ENCODE results near the gene KCNQ5. TPM values are rescaled to one million over a fixed set of nuclear protein-coding genes. Genes with fewer than 3 reads are reported as not detected.
A peak's percentile ranks its signal among the peaks of the same experiment; 100 is the strongest.

KCNQ5 gene
- total and polyA plus RNA-seq, 10 of the 15 experiments (the other 5 are each of a cell fraction or from before 2014, with no cell fraction given): 0.60 to 16.2 (median 3.2) TPM

- intact Hi-C loops (cut with micrococcal nuclease; ENCODE audit: unreplicated experiment) (loop anchor here (2.0 to 5.0 kb wide), 4 partner anchors 49 to 658 kb away; no protein-coding TSS in a partner anchor), in situ Hi-C loops (cut with MboI) (loop anchor here (5.0 kb wide), 1 partner anchor 563 kb away; no protein-coding TSS in a partner anchor)
- no peak for TF ChIP-seq SREBF2 (IDR thresholded peaks at IDR 0.05; ENCODE audit: low read length)
- no peak for TF ChIP-seq GATAD2B (conservative IDR thresholded peaks at IDR 0.05; ENCODE audit: low read depth)
- no peak for TF ChIP-seq RB1 (IDR thresholded peaks at IDR 0.05; ENCODE audit: borderline replicate concordance)
- TF ChIP-seq SRF (IDR thresholded peaks at IDR 0.05; ENCODE audit: low read depth in 2 of 2, low read length in 2 of 2): no peak
- TF ChIP-seq, protein P1, sequence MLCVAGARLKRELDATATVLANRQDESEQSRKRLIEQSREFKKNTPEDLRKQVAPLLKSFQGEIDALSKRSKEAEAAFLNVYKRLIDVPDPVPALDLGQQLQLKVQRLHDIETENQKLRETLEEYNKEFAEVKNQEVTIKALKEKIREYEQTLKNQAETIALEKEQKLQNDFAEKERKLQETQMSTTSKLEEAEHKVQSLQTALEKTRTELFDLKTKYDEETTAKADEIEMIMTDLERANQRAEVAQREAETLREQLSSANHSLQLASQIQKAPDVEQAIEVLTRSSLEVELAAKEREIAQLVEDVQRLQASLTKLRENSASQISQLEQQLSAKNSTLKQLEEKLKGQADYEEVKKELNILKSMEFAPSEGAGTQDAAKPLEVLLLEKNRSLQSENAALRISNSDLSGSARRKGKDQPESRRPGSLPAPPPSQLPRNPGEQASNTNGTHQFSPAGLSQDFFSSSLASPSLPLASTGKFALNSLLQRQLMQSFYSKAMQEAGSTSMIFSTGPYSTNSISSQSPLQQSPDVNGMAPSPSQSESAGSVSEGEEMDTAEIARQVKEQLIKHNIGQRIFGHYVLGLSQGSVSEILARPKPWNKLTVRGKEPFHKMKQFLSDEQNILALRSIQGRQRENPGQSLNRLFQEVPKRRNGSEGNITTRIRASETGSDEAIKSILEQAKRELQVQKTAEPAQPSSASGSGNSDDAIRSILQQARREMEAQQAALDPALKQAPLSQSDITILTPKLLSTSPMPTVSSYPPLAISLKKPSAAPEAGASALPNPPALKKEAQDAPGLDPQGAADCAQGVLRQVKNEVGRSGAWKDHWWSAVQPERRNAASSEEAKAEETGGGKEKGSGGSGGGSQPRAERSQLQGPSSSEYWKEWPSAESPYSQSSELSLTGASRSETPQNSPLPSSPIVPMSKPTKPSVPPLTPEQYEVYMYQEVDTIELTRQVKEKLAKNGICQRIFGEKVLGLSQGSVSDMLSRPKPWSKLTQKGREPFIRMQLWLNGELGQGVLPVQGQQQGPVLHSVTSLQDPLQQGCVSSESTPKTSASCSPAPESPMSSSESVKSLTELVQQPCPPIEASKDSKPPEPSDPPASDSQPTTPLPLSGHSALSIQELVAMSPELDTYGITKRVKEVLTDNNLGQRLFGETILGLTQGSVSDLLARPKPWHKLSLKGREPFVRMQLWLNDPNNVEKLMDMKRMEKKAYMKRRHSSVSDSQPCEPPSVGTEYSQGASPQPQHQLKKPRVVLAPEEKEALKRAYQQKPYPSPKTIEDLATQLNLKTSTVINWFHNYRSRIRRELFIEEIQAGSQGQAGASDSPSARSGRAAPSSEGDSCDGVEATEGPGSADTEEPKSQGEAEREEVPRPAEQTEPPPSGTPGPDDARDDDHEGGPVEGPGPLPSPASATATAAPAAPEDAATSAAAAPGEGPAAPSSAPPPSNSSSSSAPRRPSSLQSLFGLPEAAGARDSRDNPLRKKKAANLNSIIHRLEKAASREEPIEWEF (IDR thresholded peaks at IDR 0.05; ENCODE audit: insufficient replicate concordance, low read depth, low read length): no peak
- no peak for TF ChIP-seq BHLHE40 (IDR thresholded peaks at IDR 0.05; ENCODE audit: borderline replicate concordance in 1 of 2, low read depth in 2 of 2, low read length in 1 of 2)
- TF ChIP-seq MYB (IDR thresholded peaks at IDR 0.05; ENCODE audit: borderline replicate concordance, low read depth, low read length): no peak
- no peak for TF ChIP-seq TBL1XR1 (IDR thresholded peaks at IDR 0.05; ENCODE audit: low read depth, low read length)
- no peak for TF ChIP-seq BMI1 (IDR thresholded peaks at IDR 0.05; ENCODE audit: borderline replicate concordance)
- no peak for TF ChIP-seq ZNF274 (IDR thresholded peaks at IDR 0.05; ENCODE audit: insufficient read depth, insufficient read length)
- TF ChIP-seq SMAD5 (IDR thresholded peaks at IDR 0.05; ENCODE audit: low read depth): no peak
- no peak for TF ChIP-seq SMAD1 (IDR thresholded peaks at IDR 0.05; ENCODE audit: low read depth, partially characterized antibody)
- TF ChIP-seq HDGF (IDR thresholded peaks at IDR 0.05): no peak
- TF ChIP-seq IKZF1 (conservative IDR thresholded peaks at IDR 0.05): no peak
- TF ChIP-seq POLR2AphosphoS5 (IDR thresholded peaks at IDR 0.05; ENCODE audit: low read length): no peak
- TF ChIP-seq TAF1 (IDR thresholded peaks at IDR 0.05; ENCODE audit: borderline replicate concordance, low read depth, low read length): no peak
- TF ChIP-seq ZZZ3 (IDR thresholded peaks at IDR 0.05; ENCODE audit: control insufficient read depth, insufficient read length, low read depth): no peak
- Histone ChIP-seq H3K4me1 (ENCODE audit: control insufficient read depth, insufficient read depth, low read length) (peaks cover 25% of the 10 kb centered on the region), H3K9me3 (replicated peaks; ENCODE audit: control insufficient read depth, insufficient read depth, low read length) (no peaks in the 10 kb centered on the region), H2AFZ (ENCODE audit: control insufficient read depth, low read depth, low read length) (peak overlapping the region; percentile 56), H3K27me3 (replicated peaks in 1 of 2; ENCODE audit: control insufficient read depth in 2 of 2, insufficient read depth in 2 of 2, low read length in 1 of 2) (no peaks in the 10 kb centered on the region), H3K9ac (ENCODE audit: control insufficient read depth, insufficient read depth, low read length) (no peak overlapping the region), H3K4me3 (no peak overlapping the region; the same call in 1 of the 2 replicates), H3K36me3 (ENCODE audit: control insufficient read depth in 2 of 2, insufficient read depth in 2 of 2, low read length in 1 of 2) (no peaks in the 10 kb centered on the region), H3K79me2 (ENCODE audit: control insufficient read depth, insufficient read depth, low read length) (no peaks in the 10 kb centered on the region), H4K20me1 (ENCODE audit: control insufficient read depth, insufficient read depth) (no peaks in the 10 kb centered on the region), H3K4me2 (ENCODE audit: control insufficient read depth, insufficient read depth) (peak overlapping the region; percentile 63), H3K27ac (ENCODE audit: control insufficient read depth, insufficient read depth) (no peak overlapping the region)
- no peak for FAIRE-seq
- ChIA-PET POLR2A (no interaction called here), RAD21 (ENCODE audit: unreplicated experiment) (interaction anchor here (1.0 to 4.5 kb wide), 2 partner anchors 560 to 564 kb away, joined by 4 to 29 read pairs; no protein-coding TSS in a partner anchor), CTCF (interaction anchor here (0.8 to 3.8 kb wide), 9 partner anchors 50 to 770 kb away, joined by 3 to 29 read pairs (median 5); no protein-coding TSS in a partner anchor), SMC1A (ENCODE audit: uncharacterized antibody, unreplicated experiment) (interaction anchor here (0.6 to 1.7 kb wide), 7 partner anchors 41 to 768 kb away, joined by 3 to 25 read pairs (median 4); no protein-coding TSS in a partner anchor)
- ATAC-seq: peak; percentile 9; the same call in 2 of the 3 replicates
- no TSS peak for BruUV-seq (replicated peaks)
- 86% methylated on average over 6 of the region's 6 CpGs for WGBS (ENCODE audit: insufficient coverage, insufficient replicate concordance, low lambda C conversion rate, missing lambda C conversion rate)
- no peak for DNase-seq (ENCODE audit: low read depth, low spot score)
These were observed 558.3 kb downstream of the KCNQ5 start for GRCh38 chr6:73180076-73180738.

Data from GM12878 (cell line).